KMS-11 (cell line): Measurements from ENCODE around the gene TEX52.

Experiments used
- H2AFZ ChIP-seq: fragments of 200-600 bp; sonication (generic); 2 replicates; pipeline ENCODE4 v1.6.1; 2016; ENCODE audit warnings: antibody characterized with exemption, mixed run types, low read depth
- H3K27ac ChIP-seq: fragments of 200-600 bp; sonication (generic); 2 replicates; pipeline ENCODE4 v1.6.1; 2016; ENCODE audit warnings: mild to moderate bottlenecking, mixed run types
- H3K27me3 ChIP-seq: fragments of 200-600 bp; sonication (generic); 2 replicates; pipeline ENCODE4 v1.6.1; 2017; ENCODE audit warnings: mild to moderate bottlenecking, low read depth, mixed run types, moderate library complexity; ENCODE audit not compliant: insufficient read depth
- H3K36me3 ChIP-seq: fragments of 200-600 bp; sonication (generic); 2 replicates; pipeline ENCODE4 v1.6.1; 2017; ENCODE audit warnings: mild to moderate bottlenecking, mixed run types; ENCODE audit not compliant: insufficient read depth
- H3K4me1 ChIP-seq: fragments of 200-600 bp; sonication (generic); 2 replicates; pipeline ENCODE4 v1.6.1; 2016; ENCODE audit warnings: mild to moderate bottlenecking, low read depth, mixed run types; ENCODE audit not compliant: poor library complexity, severe bottlenecking
- H3K4me2 ChIP-seq: fragments of 200-600 bp; sonication (generic); 2 replicates; pipeline ENCODE4 v1.7.0; 2016; ENCODE audit warnings: mild to moderate bottlenecking, mixed run types
- H3K4me3 ChIP-seq: fragments of 200-600 bp; sonication (generic); IDR thresholded peaks from 2 replicates; pipeline ENCODE4 v1.6.1; 2017; ENCODE audit warnings: low read depth, low read length, mixed read lengths; ENCODE audit not compliant: insufficient read depth
- H3K79me2 ChIP-seq: fragments of 200-600 bp; sonication (generic); 2 replicates; pipeline ENCODE4 v1.6.1; 2016; ENCODE audit warnings: low read depth, mixed run types; ENCODE audit not compliant: insufficient read depth
- H3K9ac ChIP-seq: fragments of 200-600 bp; sonication (generic); 2 replicates; pipeline ENCODE4 v1.6.1; 2016; ENCODE audit warnings: mild to moderate bottlenecking, mixed run types
- H4K20me1 ChIP-seq: fragments of 200-600 bp; sonication (generic); 2 replicates; pipeline ENCODE4 v1.6.1; 2016; ENCODE audit warnings: mild to moderate bottlenecking, mixed run types; ENCODE audit not compliant: insufficient read depth
- TF ChIP-seq, protein P1 (sequence below): fragments of 200-600 bp; sonication (generic); conservative IDR thresholded peaks from 2 replicates; pipeline ENCODE4 v1.6.1; 2017; ENCODE audit warnings: low read depth, mild to moderate bottlenecking, antibody characterized with exemption, low read length, moderate library complexity, mixed read lengths

Gene TEX52

DNA sequence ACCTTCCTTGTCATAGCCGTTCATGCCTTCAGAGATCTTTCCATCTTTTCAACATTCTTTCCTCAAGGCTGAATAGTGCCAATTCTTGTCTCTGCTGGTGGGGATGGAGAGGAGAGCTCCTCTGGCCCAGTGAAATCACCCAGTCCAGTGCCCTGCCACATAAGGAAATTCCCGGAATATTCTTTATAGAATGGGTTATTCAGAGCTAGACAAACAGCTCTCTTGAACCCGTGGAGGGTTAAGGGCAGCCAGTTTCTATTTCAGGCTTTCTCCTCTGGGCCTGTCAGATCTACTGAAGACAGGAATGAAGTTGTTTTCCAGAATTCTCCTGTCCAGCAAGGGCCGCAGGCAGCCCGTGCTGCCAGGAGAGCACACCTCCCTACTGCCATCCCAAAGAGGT, 13.9 kb downstream of the TEX52 start:
- TF ChIP-seq, protein P1, sequence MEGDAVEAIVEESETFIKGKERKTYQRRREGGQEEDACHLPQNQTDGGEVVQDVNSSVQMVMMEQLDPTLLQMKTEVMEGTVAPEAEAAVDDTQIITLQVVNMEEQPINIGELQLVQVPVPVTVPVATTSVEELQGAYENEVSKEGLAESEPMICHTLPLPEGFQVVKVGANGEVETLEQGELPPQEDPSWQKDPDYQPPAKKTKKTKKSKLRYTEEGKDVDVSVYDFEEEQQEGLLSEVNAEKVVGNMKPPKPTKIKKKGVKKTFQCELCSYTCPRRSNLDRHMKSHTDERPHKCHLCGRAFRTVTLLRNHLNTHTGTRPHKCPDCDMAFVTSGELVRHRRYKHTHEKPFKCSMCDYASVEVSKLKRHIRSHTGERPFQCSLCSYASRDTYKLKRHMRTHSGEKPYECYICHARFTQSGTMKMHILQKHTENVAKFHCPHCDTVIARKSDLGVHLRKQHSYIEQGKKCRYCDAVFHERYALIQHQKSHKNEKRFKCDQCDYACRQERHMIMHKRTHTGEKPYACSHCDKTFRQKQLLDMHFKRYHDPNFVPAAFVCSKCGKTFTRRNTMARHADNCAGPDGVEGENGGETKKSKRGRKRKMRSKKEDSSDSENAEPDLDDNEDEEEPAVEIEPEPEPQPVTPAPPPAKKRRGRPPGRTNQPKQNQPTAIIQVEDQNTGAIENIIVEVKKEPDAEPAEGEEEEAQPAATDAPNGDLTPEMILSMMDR = no peak
- no peaks in the 10 kb centered on the region for H4K20me1 ChIP-seq
- no peaks in the 10 kb centered on the region for H3K36me3 ChIP-seq
- no peak overlapping the region for H2AFZ ChIP-seq
- H3K4me1 ChIP-seq = no peaks in the 10 kb centered on the region
- H3K9ac ChIP-seq = no peak overlapping the region
- H3K4me3 ChIP-seq = no peak overlapping the region
- H3K27me3 ChIP-seq = no peaks in the 10 kb centered on the region
- H3K27ac ChIP-seq = no peak overlapping the region
- H3K79me2 ChIP-seq = no peaks in the 10 kb centered on the region
- H3K4me2 ChIP-seq = no peak overlapping the region

DNA sequence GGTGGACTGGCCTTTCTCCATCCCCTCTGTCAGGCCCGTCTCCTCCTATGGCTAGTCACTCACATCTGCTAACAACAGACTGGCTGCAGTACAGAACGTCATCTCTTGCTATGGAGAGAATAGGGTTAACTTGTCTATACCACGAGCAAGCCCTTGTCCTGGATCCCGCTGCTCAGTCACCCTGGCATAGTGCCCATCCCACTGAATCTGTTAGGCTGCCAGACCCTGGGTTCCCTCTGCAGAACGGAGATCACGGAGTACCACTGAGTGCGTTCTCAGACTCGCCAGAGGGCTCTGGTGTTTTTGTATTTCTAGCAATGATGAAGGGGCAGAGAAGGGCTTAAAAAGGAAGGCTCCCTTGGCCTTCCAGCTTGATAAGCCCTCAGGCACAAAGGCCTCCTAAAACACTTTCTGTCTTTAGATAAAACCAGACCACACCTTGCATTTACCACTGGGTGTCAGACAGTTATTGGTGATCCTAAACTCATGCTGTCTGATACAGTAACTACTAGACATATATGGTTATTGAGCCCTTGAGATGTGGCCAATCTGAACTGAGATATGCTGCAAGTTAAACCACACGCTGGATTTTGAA, 15.7 kb downstream of the TEX52 start:
- Histone ChIP-seq H3K27me3 (no peaks in the 10 kb centered on the region), H3K4me2 (no peak overlapping the region), H3K27ac (no peak overlapping the region), H4K20me1 (no peaks in the 10 kb centered on the region), H3K9ac (no peak overlapping the region), H3K4me1 (no peaks in the 10 kb centered on the region), H3K36me3 (no peaks in the 10 kb centered on the region), H3K79me2 (no peaks in the 10 kb centered on the region), H3K4me3 (no peak overlapping the region), H2AFZ (no peak overlapping the region)
- TF ChIP-seq, protein P1 = no peak

DNA sequence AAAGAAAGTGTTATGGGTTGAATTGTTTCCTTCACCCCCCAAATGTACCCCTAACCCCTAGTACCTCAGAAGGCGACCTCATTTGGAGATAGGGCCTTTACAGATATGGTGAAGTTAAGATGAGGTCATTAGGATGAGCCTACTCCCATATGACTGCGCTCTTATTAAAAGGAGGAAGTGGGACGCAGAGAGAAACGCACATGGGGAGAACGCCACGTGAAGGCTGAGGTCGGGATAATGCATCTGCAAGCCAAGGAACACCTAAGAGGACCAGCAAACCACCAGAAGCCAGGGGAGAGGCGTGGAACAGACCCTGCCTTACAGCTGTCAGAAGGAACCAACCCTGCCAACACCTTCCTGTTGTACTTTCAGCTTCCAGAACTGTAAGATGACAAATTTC, 20.3 kb downstream of the TEX52 start:
- Histone ChIP-seq H3K9ac (no peak overlapping the region), H3K27ac (no peak overlapping the region), H3K27me3 (no peaks in the 10 kb centered on the region), H4K20me1 (no peaks in the 10 kb centered on the region), H3K4me2 (no peak overlapping the region), H3K4me1 (no peaks in the 10 kb centered on the region), H3K79me2 (no peaks in the 10 kb centered on the region), H2AFZ (no peak overlapping the region), H3K4me3 (no peak overlapping the region), H3K36me3 (no peaks in the 10 kb centered on the region)
- TF ChIP-seq, protein P1 = no peak

DNA sequence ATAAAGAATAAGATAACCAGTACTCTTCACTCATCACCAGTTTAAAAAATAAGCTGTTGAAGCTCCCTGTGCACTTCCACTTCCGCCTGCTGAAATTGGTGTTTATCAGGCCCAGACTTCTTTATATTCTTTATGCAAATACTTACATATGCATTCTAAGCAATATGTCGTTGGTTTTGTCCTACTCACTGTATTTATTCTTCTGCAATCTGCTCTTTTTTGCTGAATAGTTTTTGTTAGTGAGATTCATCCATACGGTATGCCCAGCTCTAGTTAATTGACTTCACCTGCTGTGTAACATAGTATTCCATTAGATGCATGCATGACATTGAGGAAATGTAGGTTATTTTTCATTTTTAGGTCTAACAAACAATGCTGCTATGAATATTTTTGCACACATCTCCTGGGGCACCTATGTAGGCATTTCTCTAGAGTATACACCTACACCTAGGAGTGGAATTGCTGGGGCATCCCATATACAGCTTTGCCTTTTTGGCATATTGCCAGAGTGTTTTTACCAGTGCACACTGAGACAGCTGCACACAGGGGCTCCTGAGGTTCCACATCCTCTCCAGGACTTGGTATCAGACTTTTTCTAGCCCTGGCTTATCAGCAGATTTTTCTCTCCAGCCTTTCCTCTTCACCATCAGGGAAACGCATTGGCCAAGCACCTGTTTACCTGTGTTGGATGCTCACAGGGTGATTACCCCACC, 21.0 kb downstream of the TEX52 start:
- Histone ChIP-seq H3K27ac (no peak overlapping the region), H3K27me3 (no peaks in the 10 kb centered on the region), H3K4me2 (no peak overlapping the region), H3K36me3 (no peaks in the 10 kb centered on the region), H3K79me2 (no peaks in the 10 kb centered on the region), H3K4me3 (no peak overlapping the region), H2AFZ (no peak overlapping the region), H4K20me1 (no peaks in the 10 kb centered on the region), H3K9ac (no peak overlapping the region), H3K4me1 (no peaks in the 10 kb centered on the region)
- TF ChIP-seq, protein P1 = no peak
